ENCODE results near the gene CSTF2.

Gene CSTF2

DNA sequence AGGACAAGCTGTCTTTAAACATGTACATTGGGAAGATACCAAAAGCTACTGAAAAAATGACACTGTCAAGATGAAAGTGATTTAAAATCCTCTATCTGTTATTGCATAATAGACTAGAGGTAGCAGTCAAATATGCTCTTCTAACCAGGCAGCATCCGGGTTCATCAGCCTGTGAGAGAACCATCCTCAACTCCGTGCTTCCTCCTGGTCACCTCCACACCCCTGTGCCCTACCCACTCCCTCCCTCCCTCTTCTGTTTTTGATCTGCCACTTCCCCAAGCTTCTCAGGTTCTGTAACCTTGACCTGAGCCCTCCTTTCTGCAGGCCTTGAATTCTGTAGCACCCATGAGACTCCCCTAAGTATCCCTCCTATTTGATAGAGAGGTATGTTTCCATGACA, 48.1 kb downstream of the CSTF2 start:
- ChIA-PET CTCF (interaction anchor here (1.2 kb wide), 1 partner anchor 100 kb away, joined by 3 read pairs; no protein-coding TSS in a partner anchor), POLR2A (interaction anchor here (1.0 kb wide), 1 partner anchor 20 kb away, joined by 6 read pairs; no protein-coding TSS in a partner anchor)
- TF ChIP-seq PRDM1 (tag by site-specific recombination; IDR thresholded peaks at IDR 0.05): no peak
- TF ChIP-seq SALL2 (tag by site-specific recombination; IDR thresholded peaks at IDR 0.05; ENCODE audit: borderline replicate concordance): no peak
- no peak for TF ChIP-seq ZNF677 (tag by site-specific recombination; IDR thresholded peaks at IDR 0.05)
- no peak for TF ChIP-seq ZNF175 (tag by site-specific recombination; IDR thresholded peaks at IDR 0.05)
- TF ChIP-seq ZNF621 (tag by site-specific recombination; IDR thresholded peaks at IDR 0.05): no peak
- TF ChIP-seq ZNF132 (tag by site-specific recombination; IDR thresholded peaks at IDR 0.05; ENCODE audit: borderline replicate concordance): no peak
- TF ChIP-seq, protein P1, sequence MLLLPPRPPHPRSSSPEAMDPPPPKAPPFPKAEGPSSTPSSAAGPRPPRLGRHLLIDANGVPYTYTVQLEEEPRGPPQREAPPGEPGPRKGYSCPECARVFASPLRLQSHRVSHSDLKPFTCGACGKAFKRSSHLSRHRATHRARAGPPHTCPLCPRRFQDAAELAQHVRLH (tag by site-specific recombination; IDR thresholded peaks at IDR 0.05): no peak
- TF ChIP-seq ZNF211 (tag by site-specific recombination; IDR thresholded peaks at IDR 0.05; ENCODE audit: low read depth): no peak
- TF ChIP-seq ZNF654 (tag by site-specific recombination; IDR thresholded peaks at IDR 0.05; ENCODE audit: low read depth): no peak
- no peak for TF ChIP-seq ZNF184 (tag by site-specific recombination; IDR thresholded peaks at IDR 0.05)
- no peak for TF ChIP-seq ZNF354C (tag by site-specific recombination; IDR thresholded peaks at IDR 0.05; ENCODE audit: borderline replicate concordance, low read depth)
- TF ChIP-seq SP2 (tag by site-specific recombination; IDR thresholded peaks at IDR 0.05): no peak
- TF ChIP-seq ZNF121 (tag by site-specific recombination; IDR thresholded peaks at IDR 0.05): no peak
- no peak for TF ChIP-seq ZNF596 (tag by site-specific recombination; IDR thresholded peaks at IDR 0.05)
- no peak for TF ChIP-seq KLF16 (tag by site-specific recombination; IDR thresholded peaks at IDR 0.05)
- TF ChIP-seq GLI4 (tag by site-specific recombination; IDR thresholded peaks at IDR 0.05): no peak
- H3K9me3 ChIP-seq (ENCODE audit: control insufficient read depth, insufficient read depth, low read depth, low read length): no peaks in the 10 kb centered on the region
- no peaks in the 10 kb centered on the region for H3K4me1 ChIP-seq (ENCODE audit: control insufficient read depth, insufficient read depth, low read length)
- no peak overlapping the region for H3K4me3 ChIP-seq (ENCODE audit: low read depth, low read length)
- no peaks in the 10 kb centered on the region for H3K36me3 ChIP-seq (ENCODE audit: control insufficient read depth in 2 of 2, insufficient read depth in 1 of 2, low read length in 2 of 2)
- no peak overlapping the region for H3K27ac ChIP-seq (ENCODE audit: extremely low read depth, low read depth, low read length)

DNA sequence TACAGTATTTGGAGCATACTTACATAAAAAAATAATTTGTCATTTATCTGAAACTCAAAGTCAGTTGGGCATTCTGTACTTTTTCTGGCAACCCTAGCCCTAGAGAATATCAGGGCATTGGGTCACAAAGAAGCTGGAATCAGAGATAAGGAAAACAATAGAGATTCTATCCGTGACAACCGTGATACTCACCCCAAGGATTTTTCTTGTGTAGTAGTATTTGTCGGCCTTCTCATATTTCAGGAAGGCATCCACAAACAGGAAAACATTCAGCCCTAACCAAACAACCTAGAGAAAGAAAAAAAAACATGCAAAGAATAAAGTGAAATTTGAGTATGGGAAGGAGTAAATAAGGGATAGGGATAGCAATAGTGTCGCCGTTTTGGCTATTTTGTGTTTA, 50.3 kb downstream of the CSTF2 start:
- H3K36me3 ChIP-seq (ENCODE audit: control insufficient read depth in 2 of 2, insufficient read depth in 1 of 2, low read length in 2 of 2): no peaks in the 10 kb centered on the region
- H3K9me3 ChIP-seq (ENCODE audit: control insufficient read depth, insufficient read depth, low read depth, low read length): no peaks in the 10 kb centered on the region
- no peak overlapping the region for H3K27ac ChIP-seq (ENCODE audit: extremely low read depth, low read depth, low read length)
- H3K4me3 ChIP-seq (ENCODE audit: low read depth, low read length): no peak overlapping the region
- TF ChIP-seq ZNF132 (tag by site-specific recombination; IDR thresholded peaks at IDR 0.05; ENCODE audit: borderline replicate concordance): no peak
- TF ChIP-seq, protein P2, sequence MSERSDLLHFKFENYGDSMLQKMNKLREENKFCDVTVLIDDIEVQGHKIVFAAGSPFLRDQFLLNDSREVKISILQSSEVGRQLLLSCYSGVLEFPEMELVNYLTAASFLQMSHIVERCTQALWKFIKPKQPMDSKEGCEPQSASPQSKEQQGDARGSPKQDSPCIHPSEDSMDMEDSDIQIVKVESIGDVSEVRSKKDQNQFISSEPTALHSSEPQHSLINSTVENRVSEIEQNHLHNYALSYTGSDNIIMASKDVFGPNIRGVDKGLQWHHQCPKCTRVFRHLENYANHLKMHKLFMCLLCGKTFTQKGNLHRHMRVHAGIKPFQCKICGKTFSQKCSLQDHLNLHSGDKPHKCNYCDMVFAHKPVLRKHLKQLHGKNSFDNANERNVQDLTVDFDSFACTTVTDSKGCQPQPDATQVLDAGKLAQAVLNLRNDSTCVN (tag by site-specific recombination; optimal IDR thresholded peaks at IDR 0.05): no peak
- no peak for TF ChIP-seq ZNF366 (tag by site-specific recombination; conservative IDR thresholded peaks at IDR 0.05)
- no peak for TF ChIP-seq ZNF146 (tag by site-specific recombination; IDR thresholded peaks at IDR 0.05)
- no peak for TF ChIP-seq ZNF623 (tag by site-specific recombination; IDR thresholded peaks at IDR 0.05)
- no peak for TF ChIP-seq ZNF37A (tag by site-specific recombination; IDR thresholded peaks at IDR 0.05)
- no peak for TF ChIP-seq KLF8 (tag by site-specific recombination; IDR thresholded peaks at IDR 0.05)
- TF ChIP-seq, protein P3, sequence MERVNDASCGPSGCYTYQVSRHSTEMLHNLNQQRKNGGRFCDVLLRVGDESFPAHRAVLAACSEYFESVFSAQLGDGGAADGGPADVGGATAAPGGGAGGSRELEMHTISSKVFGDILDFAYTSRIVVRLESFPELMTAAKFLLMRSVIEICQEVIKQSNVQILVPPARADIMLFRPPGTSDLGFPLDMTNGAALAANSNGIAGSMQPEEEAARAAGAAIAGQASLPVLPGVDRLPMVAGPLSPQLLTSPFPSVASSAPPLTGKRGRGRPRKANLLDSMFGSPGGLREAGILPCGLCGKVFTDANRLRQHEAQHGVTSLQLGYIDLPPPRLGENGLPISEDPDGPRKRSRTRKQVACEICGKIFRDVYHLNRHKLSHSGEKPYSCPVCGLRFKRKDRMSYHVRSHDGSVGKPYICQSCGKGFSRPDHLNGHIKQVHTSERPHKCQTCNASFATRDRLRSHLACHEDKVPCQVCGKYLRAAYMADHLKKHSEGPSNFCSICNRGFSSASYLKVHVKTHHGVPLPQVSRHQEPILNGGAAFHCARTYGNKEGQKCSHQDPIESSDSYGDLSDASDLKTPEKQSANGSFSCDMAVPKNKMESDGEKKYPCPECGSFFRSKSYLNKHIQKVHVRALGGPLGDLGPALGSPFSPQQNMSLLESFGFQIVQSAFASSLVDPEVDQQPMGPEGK (tag by site-specific recombination; IDR thresholded peaks at IDR 0.05): no peak
- no peak for TF ChIP-seq ZNF843 (tag by site-specific recombination; IDR thresholded peaks at IDR 0.05)
- no peak for TF ChIP-seq ZNF416 (tag by site-specific recombination; IDR thresholded peaks at IDR 0.05)
- no peak for TF ChIP-seq ZSCAN16 (tag by site-specific recombination; IDR thresholded peaks at IDR 0.05)
- no peak for TF ChIP-seq ZNF155 (tag by site-specific recombination; IDR thresholded peaks at IDR 0.05)
- no peak for TF ChIP-seq ZNF223 (tag by site-specific recombination; IDR thresholded peaks at IDR 0.05)
- TF ChIP-seq, protein P4, sequence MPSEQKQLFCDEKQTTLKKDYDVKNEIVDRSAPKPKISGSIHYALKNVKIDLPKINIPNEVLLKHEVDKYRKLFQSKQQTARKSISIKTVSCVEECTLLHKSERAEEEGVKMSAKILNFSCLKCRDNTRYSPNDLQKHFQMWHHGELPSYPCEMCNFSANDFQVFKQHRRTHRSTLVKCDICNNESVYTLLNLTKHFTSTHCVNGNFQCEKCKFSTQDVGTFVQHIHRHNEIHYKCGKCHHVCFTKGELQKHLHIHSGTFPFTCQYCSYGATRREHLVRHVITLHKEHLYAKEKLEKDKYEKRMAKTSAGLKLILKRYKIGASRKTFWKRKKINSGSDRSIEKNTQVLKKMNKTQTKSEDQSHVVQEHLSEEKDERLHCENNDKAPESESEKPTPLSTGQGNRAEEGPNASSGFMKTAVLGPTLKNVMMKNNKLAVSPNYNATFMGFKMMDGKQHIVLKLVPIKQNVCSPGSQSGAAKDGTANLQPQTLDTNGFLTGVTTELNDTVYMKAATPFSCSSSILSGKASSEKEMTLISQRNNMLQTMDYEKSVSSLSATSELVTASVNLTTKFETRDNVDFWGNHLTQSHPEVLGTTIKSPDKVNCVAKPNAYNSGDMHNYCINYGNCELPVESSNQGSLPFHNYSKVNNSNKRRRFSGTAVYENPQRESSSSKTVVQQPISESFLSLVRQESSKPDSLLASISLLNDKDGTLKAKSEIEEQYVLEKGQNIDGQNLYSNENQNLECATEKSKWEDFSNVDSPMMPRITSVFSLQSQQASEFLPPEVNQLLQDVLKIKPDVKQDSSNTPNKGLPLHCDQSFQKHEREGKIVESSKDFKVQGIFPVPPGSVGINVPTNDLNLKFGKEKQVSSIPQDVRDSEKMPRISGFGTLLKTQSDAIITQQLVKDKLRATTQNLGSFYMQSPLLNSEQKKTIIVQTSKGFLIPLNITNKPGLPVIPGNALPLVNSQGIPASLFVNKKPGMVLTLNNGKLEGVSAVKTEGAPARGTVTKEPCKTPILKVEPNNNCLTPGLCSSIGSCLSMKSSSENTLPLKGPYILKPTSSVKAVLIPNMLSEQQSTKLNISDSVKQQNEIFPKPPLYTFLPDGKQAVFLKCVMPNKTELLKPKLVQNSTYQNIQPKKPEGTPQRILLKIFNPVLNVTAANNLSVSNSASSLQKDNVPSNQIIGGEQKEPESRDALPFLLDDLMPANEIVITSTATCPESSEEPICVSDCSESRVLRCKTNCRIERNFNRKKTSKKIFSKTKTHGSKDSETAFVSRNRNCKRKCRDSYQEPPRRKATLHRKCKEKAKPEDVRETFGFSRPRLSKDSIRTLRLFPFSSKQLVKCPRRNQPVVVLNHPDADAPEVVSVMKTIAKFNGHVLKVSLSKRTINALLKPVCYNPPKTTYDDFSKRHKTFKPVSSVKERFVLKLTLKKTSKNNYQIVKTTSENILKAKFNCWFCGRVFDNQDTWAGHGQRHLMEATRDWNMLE (tag by site-specific recombination; conservative IDR thresholded peaks at IDR 0.05; ENCODE audit: low read depth): no peak
- no peak for TF ChIP-seq ZNF530 (tag by site-specific recombination; IDR thresholded peaks at IDR 0.05; ENCODE audit: low read depth)
- H3K4me1 ChIP-seq (ENCODE audit: control insufficient read depth, insufficient read depth, low read length): no peaks in the 10 kb centered on the region
- ChIA-PET POLR2A (no interaction called here), CTCF (no interaction called here)

All from HEK293 (cell line).